ENCODE measurements around the gene RAB11FIP4.

Gene RAB11FIP4

GRCh38 chr17:31496601-31497000, 105.1 kb downstream of the RAB11FIP4 start:
- no peak overlapping the region for H3K4me3 ChIP-seq (ENCODE audit: low read depth, low read length)
- peaks cover 52% of the 10 kb centered on the region for H3K4me1 ChIP-seq (ENCODE audit: control insufficient read depth, insufficient read depth, low read length)
- no peaks in the 10 kb centered on the region for H3K9me3 ChIP-seq (ENCODE audit: control insufficient read depth, insufficient read depth, low read depth, low read length)
- no peaks in the 10 kb centered on the region for H3K36me3 ChIP-seq (ENCODE audit: control insufficient read depth, insufficient read depth, low read length)
- no peaks in the 10 kb centered on the region for H3K27me3 ChIP-seq (ENCODE audit: control insufficient read depth, insufficient read depth, low read length)
- no peak overlapping the region for H3K9ac ChIP-seq (ENCODE audit: low read length)
- no peak overlapping the region for H3K27ac ChIP-seq (ENCODE audit: low read depth, low read length)

GRCh38 chr17:31497431-31497830, 106.0 kb downstream of the RAB11FIP4 start:
- H3K4me1 ChIP-seq (ENCODE audit: control insufficient read depth, insufficient read depth, low read length): peaks cover 52% of the 10 kb centered on the region
- H3K27ac ChIP-seq (ENCODE audit: low read depth, low read length): no peak overlapping the region
- no peak overlapping the region for H3K4me3 ChIP-seq (ENCODE audit: low read depth, low read length)
- H3K36me3 ChIP-seq (ENCODE audit: control insufficient read depth, insufficient read depth, low read length): no peaks in the 10 kb centered on the region
- H3K9me3 ChIP-seq (ENCODE audit: control insufficient read depth, insufficient read depth, low read depth, low read length): no peaks in the 10 kb centered on the region
- no peak overlapping the region for H3K9ac ChIP-seq (ENCODE audit: low read length)
- no peaks in the 10 kb centered on the region for H3K27me3 ChIP-seq (ENCODE audit: control insufficient read depth, insufficient read depth, low read length)

- H3K27me3 ChIP-seq (ENCODE audit: control insufficient read depth, insufficient read depth, low read length): no peaks in the 10 kb centered on the region
- no peak overlapping the region for H3K9ac ChIP-seq (ENCODE audit: low read length)
- H3K4me3 ChIP-seq (ENCODE audit: low read depth, low read length): no peak overlapping the region
- H3K4me1 ChIP-seq (ENCODE audit: control insufficient read depth, insufficient read depth, low read length): peaks cover 52% of the 10 kb centered on the region
- H3K9me3 ChIP-seq (ENCODE audit: control insufficient read depth, insufficient read depth, low read depth, low read length): no peaks in the 10 kb centered on the region
- no peaks in the 10 kb centered on the region for H3K36me3 ChIP-seq (ENCODE audit: control insufficient read depth, insufficient read depth, low read length)
- no peak overlapping the region for H3K27ac ChIP-seq (ENCODE audit: low read depth, low read length)
Observed at GRCh38 chr17:31497994-31498826, 106.7 kb downstream of the RAB11FIP4 start.

DNA sequence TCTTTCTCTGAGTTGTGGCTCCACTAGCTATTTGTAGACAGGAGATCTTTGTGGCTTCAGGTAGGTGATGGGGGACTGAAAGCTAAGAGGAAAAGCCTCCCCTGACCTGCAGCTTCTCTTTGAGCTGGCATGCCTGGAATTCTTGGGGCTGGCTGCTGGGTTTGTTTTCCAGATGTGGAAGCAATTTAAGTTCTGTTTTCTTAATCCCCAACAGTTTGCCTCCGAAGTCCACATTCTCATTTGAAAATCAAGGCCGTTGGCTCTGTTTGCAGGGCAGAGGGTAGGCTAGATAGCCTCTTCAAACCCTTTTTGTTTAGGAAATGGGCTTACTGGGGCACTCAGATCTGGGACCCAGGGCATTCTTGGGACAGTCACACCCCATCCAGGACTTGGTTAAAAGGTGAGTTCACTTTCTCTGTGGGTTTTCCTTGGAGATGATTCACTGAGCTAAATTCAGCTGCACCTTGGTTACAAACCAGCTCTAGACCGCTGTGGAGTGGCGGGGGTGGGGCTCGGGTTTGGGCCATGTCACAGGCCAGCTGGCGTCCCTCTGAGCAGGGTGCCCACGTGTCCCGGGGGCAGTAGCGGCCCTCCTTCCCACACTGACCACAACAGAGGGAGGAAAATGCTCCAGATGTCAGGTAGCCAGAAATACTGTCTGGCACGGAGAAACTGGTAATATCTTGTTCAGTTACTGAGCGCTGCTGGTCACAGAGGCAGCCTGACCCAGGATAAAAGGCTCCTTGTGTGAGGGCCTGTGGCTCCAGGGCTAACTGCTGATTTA, 108.5 kb downstream of the RAB11FIP4 start:
- no peak overlapping the region for H3K9ac ChIP-seq (ENCODE audit: low read length)
- H3K27ac ChIP-seq (ENCODE audit: low read depth, low read length): peak overlapping the region; percentile 77; the same call in 1 of the 2 replicates
- no peaks in the 10 kb centered on the region for H3K9me3 ChIP-seq (ENCODE audit: control insufficient read depth, insufficient read depth, low read depth, low read length)
- no peaks in the 10 kb centered on the region for H3K36me3 ChIP-seq (ENCODE audit: control insufficient read depth, insufficient read depth, low read length)
- H3K4me3 ChIP-seq (ENCODE audit: low read depth, low read length): peak overlapping the region; percentile 18; the same call in 1 of the 2 replicates
- no peaks in the 10 kb centered on the region for H3K27me3 ChIP-seq (ENCODE audit: control insufficient read depth, insufficient read depth, low read length)
- peaks cover 44% of the 10 kb centered on the region for H3K4me1 ChIP-seq (ENCODE audit: control insufficient read depth, insufficient read depth, low read length)

GRCh38 chr17:31506517-31506916, 115.0 kb downstream of the RAB11FIP4 start:
- Histone ChIP-seq H3K4me1 (ENCODE audit: control insufficient read depth, insufficient read depth, low read length) (peaks cover 13% of the 10 kb centered on the region; the same call in 1 of the 2 replicates), H3K9ac (ENCODE audit: low read length) (no peak overlapping the region), H3K4me3 (ENCODE audit: low read depth, low read length) (no peak overlapping the region), H3K27ac (ENCODE audit: low read depth, low read length) (no peak overlapping the region), H3K36me3 (ENCODE audit: control insufficient read depth, insufficient read depth, low read length) (no peaks in the 10 kb centered on the region), H3K27me3 (ENCODE audit: control insufficient read depth, insufficient read depth, low read length) (no peaks in the 10 kb centered on the region), H3K9me3 (ENCODE audit: control insufficient read depth, insufficient read depth, low read depth, low read length) (no peaks in the 10 kb centered on the region)

GRCh38 chr17:31508288-31509094, 117.0 kb downstream of the RAB11FIP4 start:
- Histone ChIP-seq H3K27ac (ENCODE audit: low read depth, low read length) (no peak overlapping the region), H3K9ac (ENCODE audit: low read length) (no peak overlapping the region)

GRCh38 chr17:31509095-31509804, 117.8 kb downstream of the RAB11FIP4 start:
- no peak overlapping the region for H3K4me3 ChIP-seq (ENCODE audit: low read depth, low read length)
- peaks cover 13% of the 10 kb centered on the region; the same call in 1 of the 2 replicates for H3K4me1 ChIP-seq (ENCODE audit: control insufficient read depth, insufficient read depth, low read length)
- no peak overlapping the region for H3K27ac ChIP-seq (ENCODE audit: low read depth, low read length)
- no peaks in the 10 kb centered on the region for H3K27me3 ChIP-seq (ENCODE audit: control insufficient read depth, insufficient read depth, low read length)
- H3K9ac ChIP-seq (ENCODE audit: low read length): no peak overlapping the region
- no peaks in the 10 kb centered on the region for H3K36me3 ChIP-seq (ENCODE audit: control insufficient read depth, insufficient read depth, low read length)
- no peaks in the 10 kb centered on the region for H3K9me3 ChIP-seq (ENCODE audit: control insufficient read depth, insufficient read depth, low read depth, low read length)

More at GRCh38 chr17:31508288-31509094, 117.0 kb downstream of the RAB11FIP4 start:
- H3K4me3 ChIP-seq (ENCODE audit: low read depth, low read length): no peak overlapping the region
- no peaks in the 10 kb centered on the region for H3K9me3 ChIP-seq (ENCODE audit: control insufficient read depth, insufficient read depth, low read depth, low read length)
- no peaks in the 10 kb centered on the region for H3K36me3 ChIP-seq (ENCODE audit: control insufficient read depth, insufficient read depth, low read length)
- H3K27me3 ChIP-seq (ENCODE audit: control insufficient read depth, insufficient read depth, low read length): no peaks in the 10 kb centered on the region
- H3K4me1 ChIP-seq (ENCODE audit: control insufficient read depth, insufficient read depth, low read length): peaks cover 13% of the 10 kb centered on the region; the same call in 1 of the 2 replicates

DNA sequence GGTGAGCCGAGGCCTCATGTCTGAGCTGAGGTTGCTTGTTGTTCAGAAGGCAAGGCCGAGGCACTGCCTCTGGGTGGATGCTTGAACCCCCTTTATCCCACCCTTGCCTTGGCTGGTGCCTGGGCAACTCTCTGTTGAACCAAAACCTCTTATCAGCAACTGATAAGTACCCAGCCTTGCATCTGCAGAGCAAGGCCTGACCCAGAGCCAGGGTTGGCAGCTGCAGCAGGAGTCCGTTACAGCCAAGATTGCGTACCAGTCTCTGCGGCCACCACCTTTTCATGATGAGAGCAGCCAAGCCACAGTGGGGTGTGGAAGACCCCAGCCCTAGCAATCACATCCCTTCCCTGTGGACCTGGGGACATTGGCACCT, 118.3 kb downstream of the RAB11FIP4 start:
- Histone ChIP-seq H3K36me3 (ENCODE audit: control insufficient read depth, insufficient read depth, low read length) (no peaks in the 10 kb centered on the region), H3K4me1 (ENCODE audit: control insufficient read depth, insufficient read depth, low read length) (peaks cover 10% of the 10 kb centered on the region; the same call in 1 of the 2 replicates), H3K27me3 (ENCODE audit: control insufficient read depth, insufficient read depth, low read length) (no peaks in the 10 kb centered on the region), H3K9me3 (ENCODE audit: control insufficient read depth, insufficient read depth, low read depth, low read length) (no peaks in the 10 kb centered on the region), H3K4me3 (ENCODE audit: low read depth, low read length) (no peak overlapping the region), H3K27ac (ENCODE audit: low read depth, low read length) (no peak overlapping the region), H3K9ac (ENCODE audit: low read length) (no peak overlapping the region)

- no peaks in the 10 kb centered on the region for H3K27me3 ChIP-seq (ENCODE audit: control insufficient read depth, insufficient read depth, low read length)
- H3K36me3 ChIP-seq (ENCODE audit: control insufficient read depth, insufficient read depth, low read length): no peaks in the 10 kb centered on the region
- H3K9me3 ChIP-seq (ENCODE audit: control insufficient read depth, insufficient read depth, low read depth, low read length): no peaks in the 10 kb centered on the region
- no peak overlapping the region for H3K27ac ChIP-seq (ENCODE audit: low read depth, low read length)
- H3K9ac ChIP-seq (ENCODE audit: low read length): no peak overlapping the region
- peaks cover 9% of the 10 kb centered on the region; the same call in 1 of the 2 replicates for H3K4me1 ChIP-seq (ENCODE audit: control insufficient read depth, insufficient read depth, low read length)
- no peak overlapping the region for H3K4me3 ChIP-seq (ENCODE audit: low read depth, low read length)
Observed at GRCh38 chr17:31510308-31511194, 119.1 kb downstream of the RAB11FIP4 start.
